K562 (cell line): ENCODE results near the gene PBRM1. TPM values are rescaled to one million over a fixed set of nuclear protein-coding genes. Genes with fewer than 3 reads are reported as not detected.

Experiments used
- AFF1 ChIP-seq, 2 experiments: fragments of 450-650 bp; IDR thresholded peaks; 2 replicates each; pipeline ENCODE4 v1.6.1; 2018; ENCODE audit warnings: mild to moderate bottlenecking in 2 of 2, low read depth in 1 of 2; ENCODE audit not compliant: partially characterized antibody in 2 of 2
- CBX1 ChIP-seq: sonication (generic); IDR thresholded peaks from 2 replicates; pipeline ENCODE4 v1.6.1; 2016; ENCODE audit warnings: antibody characterized with exemption, low read depth, mild to moderate bottlenecking
- ELF2 ChIP-seq: fragments of 250-450 bp; sonication (Bioruptor Pico); IDR thresholded peaks from 2 replicates; pipeline ENCODE4 v1.5.0; 2021; ENCODE audit warnings: mild to moderate bottlenecking
- RBM34 ChIP-seq: fragments of 200-400 bp; formaldehyde crosslinking; IDR thresholded peaks from 2 replicates; pipeline ENCODE4 v1.6.1; 2018; ENCODE audit warnings: low read length, borderline replicate concordance; ENCODE audit not compliant: insufficient read depth
- SMARCC2 ChIP-seq: fragments of 450-650 bp; IDR thresholded peaks from 2 replicates; pipeline ENCODE4 v1.6.1; 2017; ENCODE audit warnings: antibody characterized with exemption, moderate library complexity, mild to moderate bottlenecking, low read depth
- TCF7 ChIP-seq: sonication (generic); IDR thresholded peaks from 2 replicates; pipeline ENCODE4 v1.6.1; 2016; ENCODE audit warnings: antibody characterized with exemption, borderline replicate concordance
- ZC3H4 ChIP-seq: sonication (generic); formaldehyde crosslinking; IDR thresholded peaks from 2 replicates; pipeline ENCODE4 v1.9.0; 2021; ENCODE audit warnings: missing genetic modification reagents, borderline replicate concordance
- ZNF274 ChIP-seq: IDR thresholded peaks from 2 replicates; pipeline ENCODE4 v1.6.1; 2011; ENCODE audit warnings: low read depth, mild to moderate bottlenecking, low read length, moderate library complexity, borderline replicate concordance
- polyA plus RNA-seq, 8 experiments: library from polyadenylated mRNA; depleted of rRNA in 4 of 8; stranded (reverse) in 5 of 8; unstranded in 3 of 8; fragments of >200 nt; fragmentation: Nextera tagmentation in 2 of 8; fragmentation: Illumina TruSeq in 1 of 8; extraction: Ambion mirVana in 2 of 8; extraction: Trizol in 1 of 8; gene quantifications; 2 replicates each; pipeline versions ENCODE4 v1.2.1 to v1.2.3, GENCODE V29; 2011 to 2014; ENCODE audit warnings: inconsistent platforms in 1 of 8, missing spikeins in 1 of 8
- total RNA-seq, 7 experiments: library from RNA; depleted of rRNA in 6 of 7; stranded (reverse); fragments of >200 nt in 6 of 7; fragmentation: Illumina TruSeq in 2 of 7; extraction: Trizol in 2 of 7; gene quantifications; 2 replicates each; pipeline versions ENCODE4 v1.2.1 to v1.2.3, GENCODE V29; 2011 to 2021; ENCODE audit warnings: low replicate concordance in 1 of 7

PBRM1 gene
- total and polyA plus RNA-seq, 9 of the 15 experiments (the other 6 are each of a cell fraction or from before 2014, with no cell fraction given): 3.9 to 31.8 (median 19.0) TPM

- TF ChIP-seq AFF1 (IDR thresholded peaks at IDR 0.05; ENCODE audit: low read depth in 1 of 2, partially characterized antibody in 2 of 2) (no peak), ZNF274 (no peak), ZC3H4 (CRISPR knock-in tag) (no peak), CBX1 (no peak), TCF7 (no peak), ELF2 (no peak), RBM34 (no peak), SMARCC2 (no peak)
Measured at GRCh38 chr3:52502808-52503350, 182.8 kb downstream of the PBRM1 start (continued).
